ENCODE results near the gene CACNA1C.

Gene CACNA1C

DNA sequence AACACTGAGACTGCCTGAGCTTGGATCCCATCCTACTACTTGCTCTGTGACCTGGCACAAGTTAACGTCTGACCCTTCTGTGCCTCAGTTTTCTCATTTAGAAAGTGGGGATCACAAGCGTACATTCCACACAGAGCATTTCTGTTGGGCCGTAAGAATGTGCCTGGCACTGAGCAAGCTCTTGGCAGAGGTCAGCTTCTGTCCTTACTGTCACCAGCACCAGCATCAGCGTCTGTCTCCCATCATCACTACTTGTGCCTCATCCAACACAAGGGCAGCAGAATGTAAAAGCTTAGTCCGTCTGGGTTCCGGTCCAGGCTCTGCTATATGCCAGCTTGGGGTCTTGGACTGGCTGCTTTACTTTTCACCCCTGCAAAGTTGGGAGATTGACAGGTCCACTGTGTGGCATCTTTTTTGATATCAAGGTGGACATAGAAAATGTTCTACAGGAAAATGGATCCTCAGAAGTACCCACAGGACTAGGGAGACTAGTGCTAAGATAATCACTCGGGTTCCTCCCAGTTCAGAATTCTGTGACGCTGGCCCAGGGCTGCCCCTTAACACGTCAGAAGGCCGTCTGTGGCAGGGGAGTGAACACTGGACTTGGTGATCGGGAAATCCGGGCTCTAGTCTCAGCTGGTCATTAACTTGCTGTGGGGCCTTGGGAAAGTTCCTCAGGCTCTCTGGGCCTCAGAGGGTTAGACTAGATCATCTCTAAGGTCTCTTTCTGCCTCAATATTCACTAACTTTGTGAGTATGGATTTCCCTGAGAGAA is 65.9 kb downstream of the CACNA1C start:
- no peak overlapping the region for H3K4me3 ChIP-seq (ENCODE audit: low read depth, low read length)
- TF ChIP-seq, protein P1, sequence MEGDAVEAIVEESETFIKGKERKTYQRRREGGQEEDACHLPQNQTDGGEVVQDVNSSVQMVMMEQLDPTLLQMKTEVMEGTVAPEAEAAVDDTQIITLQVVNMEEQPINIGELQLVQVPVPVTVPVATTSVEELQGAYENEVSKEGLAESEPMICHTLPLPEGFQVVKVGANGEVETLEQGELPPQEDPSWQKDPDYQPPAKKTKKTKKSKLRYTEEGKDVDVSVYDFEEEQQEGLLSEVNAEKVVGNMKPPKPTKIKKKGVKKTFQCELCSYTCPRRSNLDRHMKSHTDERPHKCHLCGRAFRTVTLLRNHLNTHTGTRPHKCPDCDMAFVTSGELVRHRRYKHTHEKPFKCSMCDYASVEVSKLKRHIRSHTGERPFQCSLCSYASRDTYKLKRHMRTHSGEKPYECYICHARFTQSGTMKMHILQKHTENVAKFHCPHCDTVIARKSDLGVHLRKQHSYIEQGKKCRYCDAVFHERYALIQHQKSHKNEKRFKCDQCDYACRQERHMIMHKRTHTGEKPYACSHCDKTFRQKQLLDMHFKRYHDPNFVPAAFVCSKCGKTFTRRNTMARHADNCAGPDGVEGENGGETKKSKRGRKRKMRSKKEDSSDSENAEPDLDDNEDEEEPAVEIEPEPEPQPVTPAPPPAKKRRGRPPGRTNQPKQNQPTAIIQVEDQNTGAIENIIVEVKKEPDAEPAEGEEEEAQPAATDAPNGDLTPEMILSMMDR (IDR thresholded peaks at IDR 0.05; ENCODE audit: low read depth, low read length) = no peak

DNA sequence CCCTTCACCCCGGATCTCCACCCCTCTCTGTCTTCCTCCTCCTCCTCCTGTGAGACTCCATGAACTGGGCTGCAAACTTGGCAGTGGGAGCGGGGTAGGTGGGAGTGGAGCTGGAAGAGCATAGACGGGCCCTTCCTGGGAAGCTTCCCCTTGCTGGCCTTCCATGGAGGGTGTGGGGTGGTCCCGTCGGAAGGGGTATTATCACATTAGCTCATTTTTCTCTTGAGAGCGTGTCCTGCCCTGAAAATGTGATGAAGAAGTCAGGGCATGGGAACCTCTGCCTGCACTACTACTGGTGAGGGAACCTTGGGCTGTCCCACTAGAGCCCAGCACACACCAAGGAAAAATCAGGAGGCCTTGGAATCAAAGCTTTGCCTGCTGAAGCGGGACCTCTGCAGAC is 66.5 kb downstream of the CACNA1C start:
- H3K4me3 ChIP-seq (ENCODE audit: low read depth, low read length) = no peak overlapping the region

GRCh38 chr12:2120982-2121758 is 68.4 kb downstream of the CACNA1C start:
- TF ChIP-seq, protein P1 (IDR thresholded peaks at IDR 0.05; ENCODE audit: low read depth, low read length) = no peak
- no peak overlapping the region for H3K4me3 ChIP-seq (ENCODE audit: low read depth, low read length)

More for the DNA sequence above, 66.5 kb downstream of the CACNA1C start:
- TF ChIP-seq, protein P1 (IDR thresholded peaks at IDR 0.05; ENCODE audit: low read depth, low read length) = no peak

GRCh38 chr12:2124466-2125023 is 71.8 kb downstream of the CACNA1C start:
- no peak overlapping the region for H3K4me3 ChIP-seq (ENCODE audit: low read depth, low read length)
- TF ChIP-seq, protein P1 (IDR thresholded peaks at IDR 0.05; ENCODE audit: low read depth, low read length) = no peak

GRCh38 chr12:2125651-2126522 is 73.1 kb downstream of the CACNA1C start:
- no peak overlapping the region for H3K4me3 ChIP-seq (ENCODE audit: low read depth, low read length)
- TF ChIP-seq, protein P1 (IDR thresholded peaks at IDR 0.05; ENCODE audit: low read depth, low read length) = no peak

- TF ChIP-seq, protein P1 (IDR thresholded peaks at IDR 0.05; ENCODE audit: low read depth, low read length) = no peak
- no peak overlapping the region for H3K4me3 ChIP-seq (ENCODE audit: low read depth, low read length)
Measured at GRCh38 chr12:2126676-2127406, 74.1 kb downstream of the CACNA1C start.

Data from WI38 (cell line).